Right renal cortex interstitium (tissue), 3 donors: ENCODE results near the gene EME1. TPM values are rescaled to one million over a fixed set of nuclear protein-coding genes. Genes with fewer than 3 reads are reported as not detected.
"Not testable (repeated sequence)": the region's sequence is repeated elsewhere in the genome, so short reads cannot be mapped to it uniquely, and the experiment has no call there.

Experiments used
- DNase-seq, 3 donors: peaks; one replicate each; pipeline ENCODE4 v3.0.0-alpha.2; 2013; ENCODE audit warnings: low read depth in 3 of 3, low spot score in 2 of 3
- polyA plus RNA-seq, 3 donors: library from polyadenylated mRNA; unstranded; fragments of 120-200 nt; gene quantifications; one replicate each; pipeline ENCODE4 v1.2.1, GENCODE V29; 2013; ENCODE audit not compliant: insufficient read length in 3 of 3

The EME1 gene, protein sequence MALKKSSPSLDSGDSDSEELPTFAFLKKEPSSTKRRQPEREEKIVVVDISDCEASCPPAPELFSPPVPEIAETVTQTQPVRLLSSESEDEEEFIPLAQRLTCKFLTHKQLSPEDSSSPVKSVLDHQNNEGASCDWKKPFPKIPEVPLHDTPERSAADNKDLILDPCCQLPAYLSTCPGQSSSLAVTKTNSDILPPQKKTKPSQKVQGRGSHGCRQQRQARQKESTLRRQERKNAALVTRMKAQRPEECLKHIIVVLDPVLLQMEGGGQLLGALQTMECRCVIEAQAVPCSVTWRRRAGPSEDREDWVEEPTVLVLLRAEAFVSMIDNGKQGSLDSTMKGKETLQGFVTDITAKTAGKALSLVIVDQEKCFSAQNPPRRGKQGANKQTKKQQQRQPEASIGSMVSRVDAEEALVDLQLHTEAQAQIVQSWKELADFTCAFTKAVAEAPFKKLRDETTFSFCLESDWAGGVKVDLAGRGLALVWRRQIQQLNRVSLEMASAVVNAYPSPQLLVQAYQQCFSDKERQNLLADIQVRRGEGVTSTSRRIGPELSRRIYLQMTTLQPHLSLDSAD
- polyA plus RNA-seq = 1 to 10 TPM; 7.1 to 9.4 (median 8.5) TPM

DNA sequence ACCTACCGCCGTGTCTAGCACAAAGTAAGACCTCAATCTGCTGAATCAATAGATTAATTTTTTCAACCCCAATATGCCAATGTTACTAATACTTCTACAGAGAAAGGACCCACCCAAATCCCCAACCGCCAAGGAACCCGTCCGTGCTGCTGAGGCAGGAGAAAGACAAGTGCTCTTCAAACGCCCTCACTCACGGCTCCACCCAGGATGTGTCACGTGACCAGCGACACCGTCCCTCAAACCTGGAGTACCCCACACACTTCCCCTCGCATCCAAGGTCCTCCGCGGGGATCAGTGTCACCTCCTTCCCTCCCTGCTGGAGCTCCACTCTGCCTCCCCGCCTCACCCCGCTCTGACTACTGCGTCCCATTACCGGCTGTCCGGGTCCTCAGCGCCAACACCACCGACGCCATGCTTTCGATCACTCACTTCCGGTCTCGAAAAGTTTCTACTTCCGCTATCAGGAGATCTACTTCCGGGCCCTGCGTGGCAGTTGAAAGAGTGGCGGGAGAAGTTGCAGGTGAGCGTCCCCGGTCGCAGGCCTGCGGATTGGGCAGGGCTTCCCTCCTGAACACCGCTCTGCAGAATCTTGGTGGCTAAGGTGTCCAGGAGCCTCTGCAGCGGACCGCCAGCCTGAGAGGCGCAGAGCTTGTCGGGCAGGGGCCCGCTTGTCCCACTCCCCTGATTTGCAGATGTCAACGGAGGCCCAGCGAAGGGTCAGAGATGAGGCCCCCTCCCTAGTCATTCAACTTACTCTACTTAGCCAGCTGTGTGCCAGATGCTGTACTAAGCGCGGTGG, at the start of gene EME1, which contains the start of gene MRPL27:
Gene EME1, plus strand, starts transcription at position 472 of the 799 bp plus-strand sequence. CDS start 1,980 bp downstream, outside the sequence.
Gene MRPL27, minus strand, starts transcription at position 427 of the 799 bp plus-strand sequence. Its CDS starts 14 bp downstream, at position 413.
- peak; percentile 80 to 88 (median 80) for DNase-seq

DNA sequence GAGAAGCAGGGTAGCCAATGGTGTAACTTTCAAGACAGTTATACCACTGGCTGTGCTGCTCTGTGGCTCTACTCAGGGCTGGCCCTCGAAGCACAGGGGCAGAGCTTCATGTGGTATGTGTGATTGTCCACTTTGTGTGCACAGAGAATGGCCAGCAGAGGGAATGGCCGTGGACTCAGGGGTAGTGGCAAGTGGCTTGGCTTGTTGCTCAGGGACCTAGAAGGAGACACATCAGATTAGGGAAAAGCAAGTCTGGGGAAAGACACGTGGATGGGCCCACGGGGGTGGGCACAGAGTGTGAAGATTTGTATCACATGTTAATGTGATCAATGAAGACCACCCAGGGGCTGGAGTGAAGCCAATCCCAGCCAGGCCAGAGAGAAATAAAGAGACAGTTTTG, 47.1 kb upstream of the EME1 start:
- DNase-seq = no peak

- no peak for DNase-seq
Measured at GRCh38 chr17:50326831-50327364, 46.1 kb upstream of the EME1 start.

DNA sequence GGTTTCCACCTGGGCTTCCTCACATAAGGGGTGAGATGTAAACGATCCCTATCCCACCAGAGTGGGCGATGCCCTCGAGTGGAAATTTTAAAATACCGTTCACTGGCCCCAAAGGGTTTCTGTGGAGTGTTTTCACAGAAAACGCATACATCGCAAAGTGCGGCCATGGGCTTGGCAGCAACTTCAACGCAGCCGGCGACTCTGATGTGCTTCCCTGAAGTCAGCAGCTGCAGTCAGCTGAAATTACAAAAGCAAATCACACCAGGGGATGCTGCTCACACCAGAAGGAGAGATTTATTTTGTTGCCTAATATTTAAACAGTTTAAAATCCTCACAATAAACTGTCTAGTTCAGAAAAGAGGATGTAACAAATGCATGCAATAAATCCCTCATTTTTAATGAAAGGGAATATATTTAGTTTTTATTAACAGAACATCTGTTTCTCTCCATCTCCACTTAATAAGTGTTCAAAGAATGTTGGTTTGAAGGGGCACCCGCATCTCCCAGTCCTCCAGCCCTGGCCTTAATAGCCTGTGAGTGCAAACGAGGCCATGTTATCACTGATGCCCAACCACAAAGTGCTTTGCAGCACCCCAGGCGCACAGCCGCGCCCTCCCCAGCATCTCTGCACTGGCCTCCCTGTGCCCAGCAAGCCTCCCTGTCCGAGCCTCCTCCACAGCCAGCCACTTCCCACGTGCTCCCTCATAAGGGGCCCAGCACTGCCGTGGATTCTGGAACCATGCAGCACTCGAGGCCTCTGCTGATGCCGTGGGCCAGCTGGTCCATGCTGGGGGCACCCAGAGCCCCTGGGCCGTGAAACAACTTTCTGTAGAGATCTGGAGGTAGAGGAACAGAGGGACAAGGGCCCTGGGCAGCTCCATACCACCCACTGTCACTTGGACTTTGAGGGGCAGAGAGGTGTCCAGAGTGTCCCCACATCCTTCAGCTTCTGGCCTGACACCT, 44.4 kb upstream of the EME1 start:
- DNase-seq = peak in 1 of 3 donors; percentile 56

GRCh38 chr17:50329716-50330115, 43.3 kb upstream of the EME1 start:
- no peak for DNase-seq

DNA sequence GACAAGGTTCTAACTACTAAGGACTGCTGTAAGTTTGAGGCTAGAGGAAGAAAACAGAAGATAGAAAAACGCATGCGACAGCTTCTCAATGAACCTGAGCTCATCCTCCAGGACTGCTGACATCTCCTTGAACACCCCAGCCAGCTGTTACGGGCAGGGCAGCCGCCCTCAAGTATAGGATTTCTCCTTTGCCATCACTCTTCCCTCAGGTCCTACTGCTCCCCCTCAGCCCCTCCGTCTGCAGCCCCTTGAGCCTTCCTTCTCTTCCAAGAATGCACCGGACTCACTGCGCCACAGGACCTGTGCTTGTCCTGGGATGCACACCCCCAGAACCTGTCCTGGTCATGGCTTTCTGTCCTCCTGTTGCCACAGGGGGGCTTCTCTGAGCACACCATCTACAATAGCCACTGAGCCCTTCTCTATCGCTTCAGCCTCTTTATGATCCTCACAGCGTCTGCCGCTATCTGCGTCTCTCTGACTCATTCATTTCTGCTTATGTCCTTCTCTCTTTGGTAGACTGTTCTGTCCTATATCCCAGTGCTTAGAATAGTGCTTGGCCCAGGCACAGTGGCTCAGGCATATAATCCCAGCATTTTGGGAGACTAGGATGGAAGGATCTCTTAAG, 42.8 kb upstream of the EME1 start:
- DNase-seq = no peak

GRCh38 chr17:50331085-50331791, 41.8 kb upstream of the EME1 start:
- no peak for DNase-seq

GRCh38 chr17:50332196-50332595, 40.8 kb upstream of the EME1 start:
- no peak for DNase-seq

GRCh38 chr17:50333291-50334057, 39.6 kb upstream of the EME1 start:
- DNase-seq = not testable (repeated sequence)

- DNase-seq = no peak
Measured at GRCh38 chr17:50337956-50338355, 35.1 kb upstream of the EME1 start.

- no peak for DNase-seq
Measured at GRCh38 chr17:50338645-50339044, 34.4 kb upstream of the EME1 start.

- DNase-seq = no peak
Measured at GRCh38 chr17:50339381-50339780, 33.6 kb upstream of the EME1 start.

DNA sequence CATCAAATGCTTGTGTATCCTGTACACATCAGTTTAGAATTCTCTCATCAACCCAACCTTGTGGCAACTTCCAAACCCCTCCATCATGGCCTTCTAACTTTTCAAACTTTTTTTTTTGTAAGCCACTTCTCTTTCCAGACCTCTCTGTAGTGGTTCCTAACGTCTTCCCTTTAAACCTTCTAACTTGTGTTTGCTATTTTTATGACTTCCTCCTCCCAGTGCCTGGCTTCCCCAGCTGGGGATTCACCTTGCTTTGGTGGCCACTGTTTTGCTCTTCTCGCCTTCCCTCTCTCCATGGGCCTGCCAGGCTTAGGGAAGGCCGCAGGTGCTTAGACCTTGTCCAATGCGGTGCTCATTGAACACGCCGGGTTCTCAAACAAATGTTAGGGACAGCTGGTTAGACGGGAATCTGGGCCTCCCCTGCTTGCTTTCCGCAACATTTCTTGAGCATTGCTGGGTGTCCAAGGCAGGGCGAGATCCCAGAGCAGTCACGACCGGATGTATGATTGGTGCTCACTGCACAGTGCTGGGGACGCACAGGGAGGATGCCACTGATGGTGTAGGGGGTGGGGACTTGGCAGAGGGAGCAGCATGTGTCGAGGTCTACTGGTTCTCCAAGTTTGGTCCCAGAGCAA, 28.2 kb upstream of the EME1 start:
- DNase-seq = no peak

DNA sequence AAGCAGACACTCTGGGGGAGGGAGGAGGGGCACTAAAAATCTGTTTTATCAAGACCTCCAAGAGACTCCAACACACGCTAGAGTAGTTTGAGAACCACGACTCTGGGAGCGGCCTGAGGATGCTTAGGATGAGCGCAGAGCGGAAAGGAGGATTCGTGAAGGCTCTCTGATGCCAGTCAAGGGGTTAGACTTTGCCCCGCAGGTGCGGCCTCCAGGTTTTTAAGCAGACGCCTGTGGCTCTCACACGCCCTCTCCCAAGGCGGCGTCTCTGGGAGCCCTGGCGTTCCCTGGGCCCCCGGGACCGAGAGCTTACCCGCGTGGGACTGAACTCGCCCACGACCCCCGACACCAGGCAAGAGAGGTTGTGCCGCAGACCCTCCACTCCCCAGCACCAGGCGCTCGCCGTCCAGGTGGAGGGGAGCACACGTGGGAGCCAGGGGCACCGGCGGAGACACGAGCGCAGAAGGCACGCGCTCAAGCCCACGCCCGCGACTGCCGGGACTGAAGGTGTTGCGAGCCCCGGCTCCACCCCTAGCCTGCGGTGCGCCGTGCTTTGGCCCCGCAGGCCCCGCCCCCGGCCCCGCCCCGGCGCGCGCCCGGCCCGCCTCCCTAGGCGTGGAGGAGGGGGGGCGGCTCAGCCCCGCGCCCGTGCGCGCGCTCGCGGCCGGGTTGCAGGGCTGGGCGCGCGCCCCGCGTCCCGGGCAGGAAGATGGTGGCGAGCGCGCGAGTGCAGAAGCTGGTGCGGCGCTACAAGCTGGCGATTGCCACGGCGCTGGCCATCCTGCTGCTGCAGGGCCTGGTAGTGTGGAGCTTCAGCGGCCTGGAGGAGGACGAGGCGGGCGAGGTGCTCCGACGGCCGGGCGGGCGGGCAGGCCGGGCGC, 27.4 kb upstream of the EME1 start, which contains the start of gene XYLT2:
Gene XYLT2, plus strand, starts transcription at position 695 of the 881 bp plus-strand sequence. Its CDS starts 15 bp downstream, at position 710.
- DNase-seq = peak in 2 of 3 donors; percentile 74 to 76

GRCh38 chr17:50346313-50347116, 26.5 kb upstream of the EME1 start:
- DNase-seq = no peak
